Kidney tubule cell (primary cell): ENCODE results near the gene LGR5.
"Not testable (repeated sequence)": the region's sequence is repeated elsewhere in the genome, so short reads cannot be mapped to it uniquely, and the experiment has no call there.

Experiments used
- DNase-seq: peaks from one replicate; pipeline ENCODE4 v3.0.0-alpha.2; 2018; ENCODE audit warnings: low spot score

Gene LGR5

DNA sequence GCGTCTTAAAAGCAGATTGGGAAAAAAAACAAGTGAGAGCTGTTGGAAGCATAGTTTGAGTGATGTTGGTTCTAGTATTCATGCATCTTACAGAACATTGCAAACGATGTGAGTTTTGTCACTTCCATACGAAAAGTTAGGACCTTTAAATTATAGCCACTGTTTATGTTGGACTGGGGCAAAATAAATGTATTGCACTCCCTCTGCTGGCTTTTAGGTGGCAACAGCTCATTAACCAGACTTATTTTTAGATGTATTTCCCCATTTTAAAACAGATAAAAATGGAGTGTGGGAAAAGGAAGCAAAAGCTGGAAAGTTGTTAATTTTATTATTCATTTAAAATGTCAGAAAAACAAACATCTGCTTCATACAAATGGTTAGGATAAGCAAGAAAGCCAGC is 111.9 kb downstream of the LGR5 start:
- DNase-seq: peak; percentile 29

DNA sequence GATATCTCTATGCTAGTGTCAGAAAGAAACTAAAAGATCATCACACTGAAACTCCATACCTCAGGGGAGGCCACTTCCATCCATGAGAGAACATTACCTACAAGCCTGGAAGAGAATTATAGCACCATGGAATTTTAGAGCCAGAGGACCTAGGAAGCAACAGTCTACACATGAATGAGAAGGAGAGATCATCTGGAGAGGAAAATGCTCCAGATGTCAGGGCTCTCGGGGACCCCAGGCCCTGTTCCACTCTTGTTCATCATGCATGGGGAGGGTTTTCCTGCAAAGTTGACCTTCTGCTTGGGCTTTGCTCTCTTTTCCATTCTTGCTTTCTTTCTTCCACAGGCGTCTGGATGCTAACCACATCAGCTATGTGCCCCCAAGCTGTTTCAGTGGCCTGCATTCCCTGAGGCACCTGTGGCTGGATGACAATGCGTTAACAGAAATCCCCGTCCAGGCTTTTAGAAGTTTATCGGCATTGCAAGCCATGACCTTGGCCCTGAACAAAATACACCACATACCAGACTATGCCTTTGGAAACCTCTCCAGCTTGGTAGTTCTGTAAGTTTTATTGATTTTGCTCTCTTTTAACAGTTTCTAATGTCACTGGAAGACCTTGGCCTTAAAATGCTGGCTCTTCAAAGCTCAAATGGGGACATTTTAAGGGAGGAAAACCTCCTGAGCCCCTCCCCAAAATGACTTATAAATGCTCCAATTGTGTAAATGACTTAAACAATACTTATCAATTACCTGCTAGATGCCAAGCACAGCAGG is 113.3 kb downstream of the LGR5 start:
- no peak for DNase-seq

DNA sequence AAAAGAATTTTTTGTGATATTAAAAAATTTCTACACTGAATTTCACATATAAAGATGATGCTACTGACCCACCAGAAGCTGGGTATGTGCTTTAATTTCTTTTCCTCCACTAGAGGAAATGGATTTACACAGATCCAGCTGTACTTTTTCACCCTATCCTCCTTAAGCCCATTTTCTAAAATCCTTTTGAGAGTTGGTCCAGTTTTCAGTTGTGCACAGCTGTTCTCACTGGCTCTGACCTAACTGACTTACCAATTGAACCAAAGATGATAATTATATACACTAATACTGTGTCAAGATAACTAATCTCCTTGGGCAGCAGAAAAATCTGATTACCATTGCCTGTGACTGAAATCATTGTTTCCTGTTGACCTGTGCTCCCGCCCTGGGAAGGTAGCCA is 115.6 kb downstream of the LGR5 start:
- DNase-seq: no peak

- not testable (repeated sequence) for DNase-seq
These were observed 116.2 kb downstream of the LGR5 start for GRCh38 chr12:71555789-71556188.

- no peak for DNase-seq
These were observed 116.8 kb downstream of the LGR5 start for GRCh38 chr12:71556448-71556847.

DNA sequence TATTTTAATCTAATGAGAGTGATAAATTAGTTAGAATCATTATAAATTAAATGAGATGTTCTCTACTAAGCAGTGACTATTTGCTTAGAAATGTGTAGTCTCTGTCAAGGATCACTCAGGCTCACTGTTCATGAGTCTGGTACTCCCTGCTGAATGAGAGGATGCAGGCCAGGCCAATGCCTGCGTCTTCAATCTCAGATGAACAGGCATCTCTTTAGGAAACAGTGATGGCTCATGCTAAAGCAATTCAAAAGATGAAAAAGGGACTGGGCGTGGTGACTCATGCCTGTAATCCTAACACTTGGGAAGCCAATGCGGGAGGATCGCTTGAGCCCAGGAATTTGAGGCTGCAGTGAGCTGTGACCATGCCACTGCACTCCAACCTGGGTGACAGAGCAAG is 117.3 kb downstream of the LGR5 start:
- DNase-seq: peak; percentile 98

DNA sequence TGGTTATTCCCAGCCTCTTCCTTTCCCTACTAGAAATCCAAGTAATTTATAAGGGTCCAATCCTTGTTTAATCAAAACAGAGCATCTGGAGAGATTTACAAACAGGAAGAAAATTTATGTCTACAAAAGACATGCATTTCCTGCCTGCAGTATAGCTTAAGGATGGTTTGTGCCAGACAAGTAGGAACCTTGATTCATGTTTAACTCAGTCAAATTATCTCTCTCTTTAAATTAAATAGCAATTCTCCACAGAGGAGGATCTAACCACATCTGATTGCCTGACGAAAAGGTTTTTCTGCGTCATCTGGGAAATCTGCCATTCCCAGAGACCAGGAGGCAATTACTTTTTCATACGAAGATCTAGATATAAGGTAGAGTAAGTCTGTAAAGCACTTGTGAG is 118.8 kb downstream of the LGR5 start:
- no peak for DNase-seq

DNA sequence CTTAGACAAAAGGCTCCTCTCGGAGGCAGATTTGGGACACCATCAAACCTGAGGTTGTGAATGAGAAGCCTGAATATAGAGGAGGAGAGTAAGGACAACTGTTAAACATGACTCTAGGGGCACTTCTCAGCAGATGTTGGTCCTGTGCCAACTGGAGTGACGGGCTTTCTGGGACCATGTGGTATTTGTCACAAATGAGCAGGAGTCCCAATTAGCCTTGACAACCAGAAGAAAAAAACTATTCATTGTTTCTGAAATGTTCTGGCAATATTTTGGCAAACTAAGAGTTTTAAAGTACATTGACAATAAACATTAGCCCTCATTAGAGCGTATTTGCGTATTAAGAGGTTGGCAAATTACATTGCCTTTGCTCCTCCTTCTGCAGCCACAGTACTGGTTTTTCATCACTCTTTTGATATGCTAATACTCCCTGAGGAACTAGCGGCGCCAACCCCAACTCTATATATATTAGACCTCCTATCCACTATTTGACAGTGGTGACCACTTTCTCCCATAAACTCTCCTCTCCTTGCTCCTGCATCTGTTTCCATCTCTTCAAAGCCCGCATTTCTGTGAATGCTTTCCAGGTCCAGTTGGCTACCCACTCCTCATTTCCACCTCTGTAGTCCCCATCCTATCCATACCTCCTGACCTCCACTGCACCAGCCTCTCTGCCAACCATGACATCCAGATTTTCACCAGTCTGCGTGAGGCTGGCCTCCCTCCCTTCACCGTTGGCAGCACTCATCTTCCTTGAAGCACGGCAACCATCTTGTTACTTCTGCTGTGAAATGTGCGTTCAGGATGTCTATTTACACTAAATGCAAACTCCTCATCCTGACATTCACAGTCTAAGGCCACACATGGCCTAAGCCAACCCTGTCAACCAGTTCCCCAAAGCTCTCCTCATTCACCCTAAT is 123.3 kb downstream of the LGR5 start:
- no peak for DNase-seq

DNA sequence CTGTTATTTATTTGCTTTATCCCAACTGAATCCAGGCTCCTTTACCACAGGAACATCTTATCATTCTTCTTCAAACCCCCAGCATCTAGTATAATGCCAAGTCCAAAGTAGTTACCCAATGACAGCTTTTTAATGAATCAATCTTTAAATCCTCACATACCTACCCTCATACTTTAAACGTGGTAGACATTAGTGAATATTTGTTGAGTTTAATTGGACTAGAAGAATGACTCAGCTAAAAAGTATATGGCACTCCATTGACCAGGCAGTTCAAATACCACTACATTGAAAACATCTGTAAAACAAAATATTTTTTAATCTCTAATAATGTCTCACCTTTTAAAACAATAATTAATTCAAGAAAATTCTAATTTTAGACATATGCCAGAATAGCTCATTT is 125.9 kb downstream of the LGR5 start:
- DNase-seq: no peak

DNA sequence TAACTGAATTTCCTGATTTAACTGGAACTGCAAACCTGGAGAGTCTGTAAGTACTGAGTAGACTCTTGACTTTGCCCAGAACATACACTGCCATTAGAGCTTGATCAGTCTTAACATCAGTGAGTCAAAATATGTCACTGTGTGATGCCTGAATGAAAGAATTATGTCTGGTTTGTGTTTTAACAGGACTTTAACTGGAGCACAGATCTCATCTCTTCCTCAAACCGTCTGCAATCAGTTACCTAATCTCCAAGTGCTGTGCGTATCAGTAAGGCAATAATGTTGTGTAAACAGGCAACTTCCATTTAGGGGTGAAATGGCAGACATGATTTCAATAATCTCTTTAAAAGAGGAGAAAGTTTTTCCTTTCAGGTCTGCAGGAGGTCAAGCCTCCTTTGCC is 127.1 kb downstream of the LGR5 start:
- DNase-seq: no peak

- no peak for DNase-seq
These were observed 127.9 kb downstream of the LGR5 start for GRCh38 chr12:71567537-71567936.

DNA sequence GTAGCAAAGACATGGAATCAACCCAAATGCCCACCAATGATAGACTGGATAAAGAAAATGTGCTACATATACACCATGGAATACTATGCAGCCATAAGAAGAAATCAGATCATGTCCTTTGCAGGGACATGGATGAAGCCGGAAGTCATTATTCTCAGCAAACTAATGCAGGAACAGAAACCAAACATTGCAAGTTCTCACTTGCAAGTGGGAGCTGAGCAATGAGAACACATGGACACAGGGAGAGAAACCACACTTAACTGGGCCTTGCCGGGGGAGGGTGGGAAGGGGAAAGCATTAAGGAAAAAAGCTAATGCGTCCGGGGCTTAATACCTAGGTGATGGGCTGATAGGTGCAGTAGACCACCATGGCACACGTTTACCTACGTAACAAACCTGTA is 130.3 kb downstream of the LGR5 start:
- not testable (repeated sequence) for DNase-seq

DNA sequence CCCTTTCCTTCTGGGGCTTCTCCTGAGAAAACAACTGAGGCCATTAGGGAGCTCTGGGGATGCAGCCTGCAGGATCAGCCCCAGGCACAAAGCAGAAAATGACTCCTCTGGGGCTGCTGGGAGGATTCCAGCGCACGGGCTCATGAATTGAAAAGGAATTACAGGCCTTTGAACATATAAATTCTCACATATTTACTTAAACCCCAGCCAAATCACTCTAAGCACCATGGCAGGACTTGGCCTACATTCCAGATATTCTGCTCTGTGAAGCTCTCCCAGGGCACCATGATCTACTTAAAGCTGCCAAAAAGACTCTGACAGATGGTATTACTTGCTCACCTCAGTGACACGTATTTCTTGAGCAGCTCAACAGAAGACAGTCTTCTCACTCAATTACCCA is 136.9 kb downstream of the LGR5 start:
- no peak for DNase-seq

DNA sequence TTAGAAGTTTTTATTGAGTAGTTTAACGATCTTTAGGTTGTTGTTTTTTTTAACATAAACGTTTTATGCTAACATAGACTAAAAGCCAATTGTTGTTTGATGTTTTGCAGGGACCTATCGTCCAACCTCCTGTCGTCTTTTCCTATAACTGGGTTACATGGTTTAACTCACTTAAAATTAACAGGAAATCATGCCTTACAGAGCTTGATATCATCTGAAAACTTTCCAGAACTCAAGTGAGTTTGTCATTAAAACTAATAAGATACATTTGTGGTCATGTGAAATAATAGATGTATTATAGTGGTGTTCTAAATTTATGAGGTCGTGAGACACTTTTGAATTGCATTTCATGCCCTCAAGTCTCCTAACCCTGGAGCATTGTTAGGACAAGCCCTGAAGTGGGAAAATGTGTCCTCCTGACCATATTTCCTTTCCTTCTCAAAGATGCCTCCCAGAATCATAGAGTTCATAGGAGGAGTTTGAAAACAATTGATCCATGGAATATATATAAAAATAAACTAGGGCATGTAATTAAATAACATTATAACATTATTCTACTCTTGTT is 139.2 kb downstream of the LGR5 start:
- DNase-seq: no peak

- DNase-seq: peak; percentile 92
These were observed 141.6 kb downstream of the LGR5 start for GRCh38 chr12:71581206-71581605.

- no peak for DNase-seq
These were observed 143.3 kb downstream of the LGR5 start for GRCh38 chr12:71582925-71583324.

DNA sequence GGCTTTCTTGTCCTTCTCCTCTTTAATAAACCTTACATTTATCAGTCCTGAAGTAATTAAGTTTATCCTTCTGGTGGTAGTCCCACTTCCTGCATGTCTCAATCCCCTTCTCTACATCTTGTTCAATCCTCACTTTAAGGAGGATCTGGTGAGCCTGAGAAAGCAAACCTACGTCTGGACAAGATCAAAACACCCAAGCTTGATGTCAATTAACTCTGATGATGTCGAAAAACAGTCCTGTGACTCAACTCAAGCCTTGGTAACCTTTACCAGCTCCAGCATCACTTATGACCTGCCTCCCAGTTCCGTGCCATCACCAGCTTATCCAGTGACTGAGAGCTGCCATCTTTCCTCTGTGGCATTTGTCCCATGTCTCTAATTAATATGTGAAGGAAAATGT is 144.8 kb downstream of the LGR5 start:
- DNase-seq: no peak

GRCh38 chr12:71585218-71585617 is 145.6 kb downstream of the LGR5 start:
- no peak for DNase-seq

- DNase-seq: no peak
These were observed 147.4 kb downstream of the LGR5 start for GRCh38 chr12:71587012-71587411.

- DNase-seq: peak; percentile 41
These were observed 149.9 kb downstream of the LGR5 start for GRCh38 chr12:71589478-71589881.

DNA sequence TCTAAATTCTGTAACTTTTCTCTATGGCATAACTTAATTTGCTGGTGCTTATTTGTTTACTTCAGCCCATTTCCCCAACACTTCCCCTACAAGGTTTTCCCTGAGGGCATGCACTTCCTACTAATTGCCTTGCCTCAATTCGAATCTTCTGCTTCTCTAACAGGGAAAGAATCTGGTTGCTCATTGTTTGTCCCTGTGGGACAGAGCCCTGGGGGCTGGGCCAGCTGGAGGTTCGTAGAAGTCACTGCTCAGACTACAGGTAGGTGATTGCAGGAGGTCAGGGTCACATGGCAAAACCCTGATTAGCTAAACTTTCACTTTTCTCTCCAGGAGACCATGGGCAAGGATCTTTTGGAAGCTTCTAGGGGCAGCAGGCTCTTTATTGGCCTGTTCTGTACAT is 152.0 kb downstream of the LGR5 start:
- DNase-seq: peak; percentile 43

DNA sequence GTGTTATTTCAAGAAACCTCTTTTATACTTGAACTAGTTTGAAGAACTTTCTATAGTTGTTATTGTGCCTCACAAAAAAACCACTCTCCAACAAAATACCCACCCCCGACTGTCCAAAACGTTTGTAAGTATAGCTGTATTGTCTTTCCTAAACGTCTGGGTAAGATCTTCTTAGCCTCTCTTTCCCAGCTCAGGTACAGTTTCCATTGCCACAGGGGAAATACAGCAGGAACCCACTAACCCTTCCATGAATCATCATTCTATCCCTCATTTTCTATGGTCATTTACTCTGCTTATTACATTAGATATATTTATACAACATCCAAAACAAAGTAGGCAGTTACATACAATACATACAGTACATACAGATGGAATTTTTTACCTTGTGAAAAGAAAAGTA is 153.2 kb downstream of the LGR5 start:
- no peak for DNase-seq
